ENCODE results near the gene CXXC5. TPM values are rescaled to one million over a fixed set of nuclear protein-coding genes. Genes with fewer than 3 reads are reported as not detected.

CXXC5 gene
- total RNA-seq, 1 donor from 2014 or later = 37.3 TPM

DNA sequence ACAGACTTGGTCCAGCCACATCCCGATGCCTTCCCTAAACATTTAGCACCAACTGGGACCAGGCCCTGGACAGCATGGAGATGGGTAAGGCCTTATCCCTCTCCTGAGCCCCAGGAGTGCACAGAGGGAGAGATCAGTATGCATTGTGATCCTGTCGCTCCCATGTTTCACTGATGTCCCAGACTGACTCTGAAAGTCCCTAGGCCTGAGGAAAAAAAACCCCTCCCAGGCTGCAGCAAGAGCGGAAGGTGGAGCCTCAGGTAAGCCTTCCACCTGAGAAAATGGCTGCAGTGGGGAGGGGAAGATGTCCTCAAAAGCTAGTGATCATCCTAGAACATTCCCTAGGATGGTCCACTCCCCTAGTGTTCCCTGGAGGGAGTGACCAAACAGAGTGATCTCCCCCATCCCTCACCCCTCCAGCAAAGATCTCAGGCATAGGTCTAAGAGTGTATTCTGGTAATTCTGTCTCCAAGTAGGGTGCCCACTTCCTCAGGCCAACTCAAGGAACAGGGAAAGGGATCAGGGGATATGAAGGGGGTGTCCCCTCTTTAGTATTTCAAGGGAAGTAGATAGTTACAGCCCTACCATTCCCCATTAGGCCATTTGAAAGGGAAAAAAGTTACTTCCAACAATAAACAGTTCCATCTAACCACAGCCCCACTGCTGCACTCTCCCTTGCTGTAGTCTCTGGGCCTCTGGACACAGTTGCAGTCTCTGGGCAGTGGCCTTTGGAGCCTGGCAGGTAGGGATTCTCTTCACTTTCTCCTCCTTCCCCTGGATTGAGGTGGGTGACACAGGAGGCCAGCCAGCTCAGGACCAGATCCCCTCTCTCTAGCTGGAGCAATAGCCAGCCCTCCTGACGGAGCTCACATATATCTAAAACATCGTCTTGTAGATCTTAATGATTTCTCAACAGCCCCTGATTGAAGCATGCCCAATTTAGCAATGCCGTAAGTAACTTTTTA, 6.8 kb upstream of the CXXC5 start:
- no peaks in the 10 kb centered on the region for H3K9me3 Mint-ChIP-seq (ENCODE audit: unreplicated experiment)
- no peak overlapping the region for H3K27ac Mint-ChIP-seq (ENCODE audit: unreplicated experiment)
- peaks cover under 1% of the 10 kb centered on the region for H3K36me3 Mint-ChIP-seq (ENCODE audit: low read depth, unreplicated experiment)
- TF ChIP-seq, protein P1, sequence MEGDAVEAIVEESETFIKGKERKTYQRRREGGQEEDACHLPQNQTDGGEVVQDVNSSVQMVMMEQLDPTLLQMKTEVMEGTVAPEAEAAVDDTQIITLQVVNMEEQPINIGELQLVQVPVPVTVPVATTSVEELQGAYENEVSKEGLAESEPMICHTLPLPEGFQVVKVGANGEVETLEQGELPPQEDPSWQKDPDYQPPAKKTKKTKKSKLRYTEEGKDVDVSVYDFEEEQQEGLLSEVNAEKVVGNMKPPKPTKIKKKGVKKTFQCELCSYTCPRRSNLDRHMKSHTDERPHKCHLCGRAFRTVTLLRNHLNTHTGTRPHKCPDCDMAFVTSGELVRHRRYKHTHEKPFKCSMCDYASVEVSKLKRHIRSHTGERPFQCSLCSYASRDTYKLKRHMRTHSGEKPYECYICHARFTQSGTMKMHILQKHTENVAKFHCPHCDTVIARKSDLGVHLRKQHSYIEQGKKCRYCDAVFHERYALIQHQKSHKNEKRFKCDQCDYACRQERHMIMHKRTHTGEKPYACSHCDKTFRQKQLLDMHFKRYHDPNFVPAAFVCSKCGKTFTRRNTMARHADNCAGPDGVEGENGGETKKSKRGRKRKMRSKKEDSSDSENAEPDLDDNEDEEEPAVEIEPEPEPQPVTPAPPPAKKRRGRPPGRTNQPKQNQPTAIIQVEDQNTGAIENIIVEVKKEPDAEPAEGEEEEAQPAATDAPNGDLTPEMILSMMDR (IDR thresholded peaks at IDR 0.05; ENCODE audit: unreplicated experiment) = no peak
- peaks cover 16% of the 10 kb centered on the region for H3K27me3 Mint-ChIP-seq (ENCODE audit: unreplicated experiment)
- DNase-seq (ENCODE audit: low spot score) = peak; percentile 2
- H3K4me1 Mint-ChIP-seq (ENCODE audit: unreplicated experiment) = peaks cover 36% of the 10 kb centered on the region
- H3K4me3 Mint-ChIP-seq (ENCODE audit: unreplicated experiment) = no peak overlapping the region

DNA sequence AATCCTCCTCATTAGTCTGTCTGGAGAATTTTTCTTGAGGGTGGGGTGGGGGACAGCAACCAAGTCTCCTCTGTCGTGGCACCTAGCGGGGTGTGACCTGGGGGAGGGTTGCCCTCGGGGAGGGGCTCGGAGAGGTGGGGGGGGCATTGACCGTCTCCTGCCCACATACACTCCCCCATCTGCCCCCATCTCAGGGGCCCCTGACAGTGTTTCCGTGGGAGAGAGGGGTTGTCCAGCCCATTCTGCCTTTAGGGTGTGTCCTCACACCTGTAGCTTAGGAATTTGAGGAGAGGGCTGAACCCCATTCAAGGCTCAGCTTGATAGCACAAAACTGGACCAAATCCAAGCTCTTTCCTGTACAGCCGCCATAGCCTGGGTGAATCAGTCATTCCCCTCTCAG, 5.9 kb upstream of the CXXC5 start:
- no peaks in the 10 kb centered on the region for H3K9me3 Mint-ChIP-seq (ENCODE audit: unreplicated experiment)
- peaks cover 35% of the 10 kb centered on the region for H3K4me1 Mint-ChIP-seq (ENCODE audit: unreplicated experiment)
- TF ChIP-seq, protein P1 (IDR thresholded peaks at IDR 0.05; ENCODE audit: unreplicated experiment) = no peak
- peaks cover 1% of the 10 kb centered on the region for H3K36me3 Mint-ChIP-seq (ENCODE audit: low read depth, unreplicated experiment)
- H3K27ac Mint-ChIP-seq (ENCODE audit: unreplicated experiment) = no peak overlapping the region
- DNase-seq (ENCODE audit: low spot score) = no peak
- no peak overlapping the region for H3K4me3 Mint-ChIP-seq (ENCODE audit: unreplicated experiment)
- peaks cover 16% of the 10 kb centered on the region for H3K27me3 Mint-ChIP-seq (ENCODE audit: unreplicated experiment)

DNA sequence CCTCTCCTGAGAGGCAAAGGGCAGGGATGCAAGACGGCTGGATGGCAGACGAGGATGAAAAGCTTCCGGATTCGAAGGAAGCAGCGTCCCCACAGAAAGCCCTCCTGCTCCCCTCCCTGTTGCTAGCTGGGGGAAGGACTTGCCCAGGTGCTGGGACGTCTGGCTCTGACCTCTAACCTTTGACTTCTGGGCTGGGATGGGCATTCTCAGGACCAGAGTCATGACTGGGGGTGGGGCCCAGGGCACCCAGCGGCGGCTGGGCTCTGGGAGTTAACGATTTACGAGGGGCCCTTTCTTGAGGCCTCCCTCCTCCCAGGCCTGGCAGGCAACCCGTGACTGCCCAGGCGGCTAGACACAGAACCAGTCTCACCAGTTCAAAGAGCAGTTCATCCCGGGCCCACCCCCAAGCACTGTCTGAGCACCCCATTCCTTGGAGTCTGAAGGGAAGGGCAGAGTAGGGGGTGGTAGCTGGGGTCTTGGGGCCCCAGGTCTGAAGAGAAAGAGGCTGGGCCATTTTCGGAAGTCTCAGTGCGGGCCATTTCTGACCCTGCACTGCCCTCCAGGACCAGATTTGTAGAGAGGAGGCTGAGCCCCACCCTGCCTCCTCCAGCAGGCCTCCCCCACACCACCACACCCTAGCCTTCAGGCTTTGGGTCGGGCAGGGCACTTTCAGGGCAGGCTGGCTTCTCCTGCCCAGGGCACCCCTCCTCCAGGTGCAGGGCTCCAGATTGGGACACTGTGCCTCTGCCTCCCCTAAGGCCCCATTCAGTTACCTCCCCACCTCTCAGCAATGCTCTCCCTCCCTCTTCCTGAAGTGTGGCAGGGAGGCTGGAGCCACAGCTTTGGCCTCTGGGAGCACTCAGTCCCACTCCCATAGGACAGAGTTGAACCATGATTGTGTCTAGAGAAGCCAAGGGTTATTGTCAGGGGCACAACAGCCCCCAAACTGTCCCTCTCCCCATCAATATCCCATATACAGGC, 5.0 kb upstream of the CXXC5 start:
- Mint-ChIP-seq H3K36me3 (ENCODE audit: low read depth, unreplicated experiment) (peaks cover 3% of the 10 kb centered on the region), H3K27ac (ENCODE audit: unreplicated experiment) (no peak overlapping the region), H3K4me1 (ENCODE audit: unreplicated experiment) (peaks cover 36% of the 10 kb centered on the region), H3K27me3 (ENCODE audit: unreplicated experiment) (peaks cover 16% of the 10 kb centered on the region), H3K4me3 (ENCODE audit: unreplicated experiment) (peak overlapping the region; percentile 47), H3K9me3 (ENCODE audit: unreplicated experiment) (no peaks in the 10 kb centered on the region)
- peak; percentile 3 for DNase-seq (ENCODE audit: low spot score)
- TF ChIP-seq, protein P1 (IDR thresholded peaks at IDR 0.05; ENCODE audit: unreplicated experiment) = no peak

DNA sequence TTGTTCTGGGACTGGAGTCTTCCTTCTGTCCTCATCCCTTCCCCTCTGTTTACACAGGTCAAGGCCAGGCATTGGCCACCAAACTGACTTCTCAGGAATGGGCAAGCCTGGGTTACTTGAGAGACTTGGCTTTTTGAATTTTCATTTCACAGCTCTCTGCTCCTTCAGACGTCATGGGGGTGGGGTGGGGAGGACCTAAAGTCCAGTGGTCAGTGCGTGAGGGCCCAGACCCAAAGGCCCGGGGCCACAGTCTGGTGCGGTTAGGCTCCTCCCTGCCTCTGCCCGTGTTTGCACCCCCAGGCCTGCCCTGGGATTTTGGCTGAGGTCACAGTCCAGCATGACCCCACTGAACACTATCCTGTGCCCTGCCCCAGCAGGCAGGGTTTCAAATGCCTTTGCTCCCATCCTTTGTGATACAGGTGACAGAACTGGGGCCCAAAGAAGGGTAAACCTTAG, 4.1 kb upstream of the CXXC5 start:
- TF ChIP-seq, protein P1 (IDR thresholded peaks at IDR 0.05; ENCODE audit: unreplicated experiment) = no peak
- peak overlapping the region; percentile 41 for H3K27ac Mint-ChIP-seq (ENCODE audit: unreplicated experiment)
- H3K36me3 Mint-ChIP-seq (ENCODE audit: low read depth, unreplicated experiment) = peaks cover 3% of the 10 kb centered on the region
- H3K9me3 Mint-ChIP-seq (ENCODE audit: unreplicated experiment) = no peaks in the 10 kb centered on the region
- DNase-seq (ENCODE audit: low spot score) = peak; percentile 3
- H3K27me3 Mint-ChIP-seq (ENCODE audit: unreplicated experiment) = peaks cover 13% of the 10 kb centered on the region
- H3K4me3 Mint-ChIP-seq (ENCODE audit: unreplicated experiment) = peak overlapping the region; percentile 23
- peaks cover 36% of the 10 kb centered on the region for H3K4me1 Mint-ChIP-seq (ENCODE audit: unreplicated experiment)

Data from endothelial cell (in vitro differentiated cells).